ENCODE data around the gene ARHGAP28.
A peak's percentile ranks its signal among the peaks of the same experiment; 100 is the strongest.

The ARHGAP28 gene

DNA sequence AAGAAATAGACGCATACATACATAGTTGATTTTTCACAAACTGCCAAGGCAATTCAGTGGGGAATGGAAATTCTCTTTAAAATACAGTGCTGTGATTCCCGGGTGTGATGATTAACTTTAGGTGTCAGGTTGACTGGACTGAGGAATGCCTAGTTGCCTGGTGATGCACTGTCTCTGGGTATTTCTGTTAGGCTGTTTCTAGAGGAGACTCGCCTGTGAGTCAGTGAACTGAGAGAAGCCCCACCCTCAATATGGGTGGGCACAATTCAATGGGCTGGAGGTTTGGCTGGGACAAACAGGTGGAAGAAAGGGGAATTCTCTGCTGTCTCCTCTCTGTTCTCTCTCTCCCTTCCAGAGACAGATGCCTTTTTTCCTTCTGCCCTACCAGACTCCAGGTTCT lies 187.6 kb downstream of the ARHGAP28 start:
- no peak for DNase-seq (ENCODE audit: low read depth)
- TF ChIP-seq CTCF (IDR thresholded peaks at IDR 0.05; ENCODE audit: low read depth, low read length, missing control alignments), result no peak
- in situ Hi-C loops (cut with HindIII; ENCODE audit: low sequenced_read_pairs), result no loop called here
- H3K4me3 ChIP-seq (ENCODE audit: low read depth, low read length), result no peak overlapping the region

DNA sequence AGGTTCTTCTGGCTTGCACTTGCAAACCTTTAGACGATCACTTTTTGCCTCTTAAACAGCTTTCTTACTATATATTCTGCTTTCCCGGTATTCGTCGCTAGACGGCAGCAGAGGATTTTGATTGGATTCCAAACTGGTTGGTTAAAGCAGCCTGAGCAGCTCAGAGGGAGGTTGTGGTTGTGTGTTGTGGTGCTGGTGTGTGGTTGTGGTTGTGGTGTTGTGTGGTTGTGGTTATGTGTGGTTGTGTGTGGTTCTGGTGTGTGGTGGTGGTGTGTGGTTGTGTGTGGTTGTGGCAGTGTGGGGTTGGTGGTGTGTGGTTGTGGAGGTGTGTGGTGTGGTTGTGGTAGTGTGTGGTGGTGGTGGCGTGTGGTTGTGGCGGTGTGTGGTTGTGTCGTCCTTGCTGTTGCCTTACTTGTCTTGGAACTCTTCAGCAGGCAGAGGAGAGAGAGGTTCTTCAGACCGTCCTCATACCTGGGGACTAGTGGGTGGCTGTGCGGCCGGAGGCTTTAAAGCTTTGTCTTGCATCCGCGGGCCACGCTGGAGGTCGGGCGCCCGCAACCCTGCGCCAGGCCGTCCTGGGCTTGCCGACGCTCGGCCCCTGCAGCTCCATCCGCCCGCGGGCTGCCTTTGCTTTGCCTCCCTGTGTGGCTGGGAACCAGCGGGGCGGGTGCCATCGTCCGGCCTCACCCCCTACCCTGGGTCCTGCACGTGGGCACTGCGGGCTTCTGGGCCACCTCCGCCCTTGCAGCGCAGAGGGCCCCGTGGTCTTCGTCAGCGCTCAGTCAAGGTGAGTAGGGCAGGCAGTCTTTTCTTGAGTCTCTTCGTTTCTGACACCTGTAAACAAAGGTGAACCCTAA lies 190.8 kb downstream of the ARHGAP28 start:
- peak; percentile 44 for DNase-seq (ENCODE audit: low read depth)
- H3K4me3 ChIP-seq (ENCODE audit: low read depth, low read length), result no peak overlapping the region
- TF ChIP-seq CTCF (IDR thresholded peaks at IDR 0.05; ENCODE audit: low read depth, low read length, missing control alignments), result peak; percentile 91
- in situ Hi-C loops (cut with HindIII; ENCODE audit: low sequenced_read_pairs), result no loop called here

DNA sequence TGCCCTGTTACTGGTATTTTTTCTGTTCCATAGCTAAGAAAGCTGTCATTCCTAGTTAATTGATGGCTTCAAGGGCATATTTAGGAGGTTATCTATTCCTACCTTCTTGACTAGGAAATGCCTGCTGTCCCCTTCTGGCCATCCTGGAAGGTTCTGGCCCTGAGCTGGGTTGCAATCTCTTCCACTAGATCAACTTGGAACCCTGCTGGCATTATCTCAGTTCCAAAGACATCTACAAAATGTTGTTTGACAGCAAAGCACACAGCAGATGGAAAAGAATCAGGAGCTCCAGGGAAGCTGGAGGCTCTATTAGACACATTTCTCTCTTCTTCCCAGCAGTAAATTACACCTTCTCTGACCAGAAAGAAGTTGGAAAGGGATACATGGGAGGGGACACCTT lies 192.1 kb downstream of the ARHGAP28 start:
- TF ChIP-seq CTCF (IDR thresholded peaks at IDR 0.05; ENCODE audit: low read depth, low read length, missing control alignments), result no peak
- H3K4me3 ChIP-seq (ENCODE audit: low read depth, low read length), result no peak overlapping the region
- in situ Hi-C loops (cut with HindIII; ENCODE audit: low sequenced_read_pairs), result no loop called here
- no peak for DNase-seq (ENCODE audit: low read depth)

DNA sequence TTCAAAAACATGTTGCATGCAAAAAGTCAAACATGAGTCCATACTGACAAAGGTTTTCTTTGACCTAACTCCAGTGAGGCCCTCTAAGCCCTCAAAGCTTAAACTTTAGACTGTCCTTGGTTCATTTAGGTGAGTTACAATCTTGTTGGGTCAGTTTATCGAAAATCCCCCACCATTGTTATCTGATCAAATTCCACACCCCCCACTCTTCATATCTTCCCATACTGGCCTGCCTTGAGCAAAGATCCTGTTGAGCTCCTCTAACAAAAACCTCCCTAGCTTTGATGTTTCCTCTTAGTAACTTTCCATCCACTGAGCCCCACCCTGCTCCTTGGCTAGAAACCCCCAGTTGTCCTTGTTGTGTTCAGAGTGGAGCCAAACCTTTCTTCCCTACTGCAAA lies 193.7 kb downstream of the ARHGAP28 start:
- DNase-seq (ENCODE audit: low read depth), result no peak
- no peak for TF ChIP-seq CTCF (IDR thresholded peaks at IDR 0.05; ENCODE audit: low read depth, low read length, missing control alignments)
- H3K4me3 ChIP-seq (ENCODE audit: low read depth, low read length), result no peak overlapping the region
- in situ Hi-C loops (cut with HindIII; ENCODE audit: low sequenced_read_pairs), result no loop called here

- DNase-seq (ENCODE audit: low read depth), result no peak
- H3K4me3 ChIP-seq (ENCODE audit: low read depth, low read length), result no peak overlapping the region
- no peak for TF ChIP-seq CTCF (IDR thresholded peaks at IDR 0.05; ENCODE audit: low read depth, low read length, missing control alignments)
- in situ Hi-C loops (cut with HindIII; ENCODE audit: low sequenced_read_pairs), result no loop called here
Observed at GRCh38 chr18:6927153-6927552, 197.6 kb downstream of the ARHGAP28 start.

GRCh38 chr18:6928359-6928758 lies 198.8 kb downstream of the ARHGAP28 start:
- no peak for DNase-seq (ENCODE audit: low read depth)
- H3K4me3 ChIP-seq (ENCODE audit: low read depth, low read length), result no peak overlapping the region
- TF ChIP-seq CTCF (IDR thresholded peaks at IDR 0.05; ENCODE audit: low read depth, low read length, missing control alignments), result no peak
- in situ Hi-C loops (cut with HindIII; ENCODE audit: low sequenced_read_pairs), result no loop called here

Data from astrocyte of the cerebellum (primary cell).